HepG2 (cell line): Measurements from ENCODE around the gene FRMD4B. TPM values are rescaled to one million over a fixed set of nuclear protein-coding genes. Genes with fewer than 3 reads are reported as not detected.
"Not testable (repeated sequence)": the region's sequence is repeated elsewhere in the genome, so short reads cannot be mapped to it uniquely, and the experiment has no call there.

Source experiments
- ATAC-seq: fragments of 200-7000 bp; cut with Tn5 transposase; 3 replicates; pipeline ENCODE4 v1.9.1; 2020; ENCODE audit warnings: mild to moderate bottlenecking, moderate library complexity
- BruUV-seq: library from RNA; stranded (reverse); fragments of 400-500 nt; replicated peaks from 2 replicates; lab custom pipeline; 2021; lab: Mats Ljungman, UMichigan
- CTCF ChIA-PET: fragments of 300-600 bp; formaldehyde crosslinking; extraction: SDS; loops from one replicate; lab custom pipeline; 2021; ENCODE audit warnings: low total read pairs, inconsistent platforms, low intra/inter-chr PET ratio; lab: Yijun Ruan, JAX
- POLR2A ChIA-PET: fragments of 350-600 bp; sonication (Branson Sonifier 250); formaldehyde crosslinking; loops from one replicate; lab custom pipeline; 2020; ENCODE audit warnings: antibody characterized with exemption, inconsistent platforms; lab: Yijun Ruan, JAX
- DNase-seq: peaks from one replicate; pipeline ENCODE4 v3.0.0-alpha.2; 2015; ENCODE audit warnings: low spot score
- FAIRE-seq: peaks from 3 replicates; lab custom pipeline; 2011; peaks lifted over from hg19 to GRCh38; lab: Jason Lieb, UNC
- H2AFZ ChIP-seq: one replicate; pipeline ENCODE4 v1.6.1; 2011; ENCODE audit warnings: low read length, inconsistent platforms
- H3K27ac ChIP-seq: fragments of 300-600 bp; 3 replicates; pipeline ENCODE4 v1.8.0; 2011; ENCODE audit warnings: mixed run types, mild to moderate bottlenecking, mixed read lengths, low read length, inconsistent platforms; ENCODE audit not compliant: insufficient read depth; ENCODE audit errors: extremely low read length
- H3K27me3 ChIP-seq, 2 experiments: fragments of 200-600 bp in 1 of 2; 2 replicates in 1 of 2; 3 replicates in 1 of 2; pipeline versions ENCODE4 v1.6.0 to v1.8.0; 2011; ENCODE audit warnings: low read length in 2 of 2, mild to moderate bottlenecking in 2 of 2, moderate library complexity in 2 of 2, inconsistent platforms in 1 of 2; ENCODE audit not compliant: insufficient read depth in 2 of 2, control insufficient read depth in 1 of 2
- H3K36me3 ChIP-seq, 2 experiments: fragments of 200-600 bp in 1 of 2; replicated peaks in 1 of 2; 2 replicates in 1 of 2; 3 replicates in 1 of 2; pipeline versions ENCODE4 v1.5.1 to v1.8.0; 2011; ENCODE audit warnings: low read length in 2 of 2, inconsistent platforms in 1 of 2; ENCODE audit not compliant: insufficient read depth in 2 of 2, control insufficient read depth in 1 of 2
- H3K4me1 ChIP-seq: 2 replicates; pipeline ENCODE4 v1.5.1; 2012; ENCODE audit warnings: low read length, inconsistent platforms; ENCODE audit not compliant: insufficient read depth
- H3K4me2 ChIP-seq: 2 replicates; pipeline ENCODE4 v1.6.0; 2011; ENCODE audit warnings: low read depth, low read length, inconsistent platforms
- H3K4me3 ChIP-seq, 3 experiments: fragments of 200-600 bp in 1 of 3; sonication (generic), shearing (Covaris generic) in 1 of 3; replicated peaks in 1 of 3; 2 replicates each; pipeline ENCODE4 v1.5.1; 2011 to 2016; ENCODE audit warnings: low read length in 3 of 3, inconsistent platforms in 2 of 3, low read depth in 2 of 3, mild to moderate bottlenecking in 2 of 3, control low read depth in 1 of 3, mixed read lengths in 1 of 3; ENCODE audit not compliant: insufficient read depth in 1 of 3
- H3K79me2 ChIP-seq: one replicate; pipeline ENCODE4 v1.6.1; 2011; ENCODE audit warnings: low read length, inconsistent platforms; ENCODE audit not compliant: insufficient read depth
- H3K9ac ChIP-seq: 2 replicates; pipeline ENCODE4 v1.6.0; 2011; ENCODE audit warnings: mild to moderate bottlenecking, low read depth, low read length, inconsistent platforms; ENCODE audit not compliant: insufficient read depth
- H3K9me3 ChIP-seq: 2 replicates; pipeline ENCODE4 v1.5.1; 2012; ENCODE audit warnings: mild to moderate bottlenecking, low read length
- H4K20me1 ChIP-seq: 2 replicates; pipeline ENCODE4 v1.6.0; 2011; ENCODE audit warnings: inconsistent platforms, mild to moderate bottlenecking, low read length, moderate library complexity; ENCODE audit not compliant: insufficient read depth
- FOSL2 ChIP-seq: sonication (generic); formaldehyde crosslinking; IDR thresholded peaks from 2 replicates; pipeline ENCODE4 v1.4.0; 2020; ENCODE audit warnings: missing genetic modification reagents
- PHF5A ChIP-seq: IDR thresholded peaks from one replicate; pipeline ENCODE4 v1.6.1; 2018; ENCODE audit warnings: low read depth, missing genetic modification reagents; ENCODE audit not compliant: unreplicated experiment
- WGBS: methylation state at CpG from one replicate; pipeline ENCODE4 v1.1.6; 2017; ENCODE audit warnings: low lambda C conversion rate; 5-methylcytosine and 5-hydroxymethylcytosine counted together
- in situ Hi-C: cut with HindIII; loops from 2 replicates; pipeline ENCODE4 v1.10.0; 2017; ENCODE audit warnings: low pct_unique_long_range_greater_than_20kb; ENCODE audit not compliant: extremely low pct_ligation_motif_present
- intact Hi-C: fragments of 100-400 bp; cut with micrococcal nuclease; formaldehyde crosslinking; loops from one replicate; pipeline ENCODE4 v1.10.0; 2022; ENCODE audit not compliant: unreplicated experiment
- polyA plus RNA-seq, 8 experiments: library from polyadenylated mRNA; depleted of rRNA in 3 of 8; stranded (reverse) in 7 of 8; unstranded in 1 of 8; fragments of >200 nt; fragmentation: Illumina TruSeq in 4 of 8; extraction: Trizol in 4 of 8; gene quantifications; 2 replicates each; pipeline versions ENCODE4 v1.2.1 to v1.2.3, GENCODE V29; 2011 to 2016; ENCODE audit warnings: low read depth in 4 of 8, missing spikeins in 1 of 8, mixed read lengths in 1 of 8; ENCODE audit not compliant: insufficient read depth in 1 of 8
- total RNA-seq, 5 experiments: library from RNA; depleted of rRNA; stranded (reverse); fragments of >200 nt; fragmentation: Illumina TruSeq; extraction: Trizol; gene quantifications; 2 replicates each; pipeline ENCODE4 v1.2.3, GENCODE V29; 2016; ENCODE audit warnings: low read depth in 1 of 5

Gene FRMD4B
- total and polyA plus RNA-seq, 2 of the 13 experiments (the other 11 are each of a cell fraction or from before 2014, with no cell fraction given), result 3.0 to 3.3 TPM

GRCh38 chr3:69235227-69235626 lies 150.7 kb downstream of the FRMD4B start:
- 65% methylated on average over 3 of the region's 4 CpGs for WGBS

DNA sequence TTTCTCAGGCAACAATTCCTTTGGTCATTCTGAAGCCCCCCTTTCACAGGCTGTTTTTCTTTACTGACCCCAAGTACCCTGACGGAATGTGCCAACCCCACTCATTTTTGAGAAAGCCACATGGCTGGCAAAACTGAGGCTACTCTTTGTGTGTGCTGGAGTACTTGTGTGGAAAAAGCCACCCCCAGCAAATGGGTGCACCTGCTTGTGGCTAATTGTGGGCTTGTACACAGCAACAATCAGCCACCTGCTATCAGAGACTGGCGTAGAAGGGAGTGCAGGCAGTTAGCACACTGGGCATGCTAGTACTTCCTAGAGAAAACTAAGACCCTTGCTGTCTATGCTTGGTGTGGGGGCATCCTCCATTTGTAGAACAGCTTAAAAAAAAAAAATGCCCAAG lies 153.4 kb downstream of the FRMD4B start:
- FAIRE-seq, result no peak
- ChIA-PET POLR2A (no interaction called here), CTCF (no interaction called here)
- Histone ChIP-seq H3K27ac (no peak overlapping the region), H3K36me3 (no peaks in the 10 kb centered on the region), H3K4me1 (no peaks in the 10 kb centered on the region), H3K4me3 (no peak overlapping the region), H3K4me2 (no peak overlapping the region), H3K9me3 (no peaks in the 10 kb centered on the region), H3K9ac (no peak overlapping the region), H4K20me1 (no peaks in the 10 kb centered on the region), H3K79me2 (no peaks in the 10 kb centered on the region), H2AFZ (no peak overlapping the region), H3K27me3 (no peaks in the 10 kb centered on the region)
- no TSS peak for BruUV-seq
- in situ Hi-C loops (no loop called here), intact Hi-C loops (no loop called here)
- TF ChIP-seq PHF5A, result no peak
- no peak for ATAC-seq
- WGBS, result 87% methylated on average over 2 of the region's 2 CpGs
- DNase-seq, result no peak

More at GRCh38 chr3:69235227-69235626, 150.7 kb downstream of the FRMD4B start:
- CTCF ChIA-PET, FAIRE-seq, BruUV-seq, POLR2A ChIA-PET: not testable (repeated sequence)
- peak; percentile 25; the same call in 1 of the 2 replicates for TF ChIP-seq FOSL2 (CRISPR knock-in tag)
- TF ChIP-seq, all 625 proteins: peak for 1; not testable (repeated sequence) for 624
- H3K27me3 ChIP-seq, H3K4me3 ChIP-seq, H3K36me3 ChIP-seq, in situ Hi-C loops, intact Hi-C loops, H3K4me2 ChIP-seq, H3K9ac ChIP-seq, H2AFZ ChIP-seq, H3K9me3 ChIP-seq, H3K27ac ChIP-seq, H3K4me1 ChIP-seq, H4K20me1 ChIP-seq, H3K79me2 ChIP-seq, ATAC-seq: not testable (repeated sequence)
- DNase-seq, result peak; percentile 9
